GM12874 (cell line): Measurements from ENCODE around the gene PTPRD.

Experiments used
- TF ChIP-seq, protein P1 (sequence below): IDR thresholded peaks from 2 replicates; pipeline ENCODE4 v1.5.1; 2011; ENCODE audit warnings: low read depth, mild to moderate bottlenecking, control low read depth, low read length, moderate library complexity; ENCODE audit not compliant: insufficient read depth

PTPRD gene

DNA sequence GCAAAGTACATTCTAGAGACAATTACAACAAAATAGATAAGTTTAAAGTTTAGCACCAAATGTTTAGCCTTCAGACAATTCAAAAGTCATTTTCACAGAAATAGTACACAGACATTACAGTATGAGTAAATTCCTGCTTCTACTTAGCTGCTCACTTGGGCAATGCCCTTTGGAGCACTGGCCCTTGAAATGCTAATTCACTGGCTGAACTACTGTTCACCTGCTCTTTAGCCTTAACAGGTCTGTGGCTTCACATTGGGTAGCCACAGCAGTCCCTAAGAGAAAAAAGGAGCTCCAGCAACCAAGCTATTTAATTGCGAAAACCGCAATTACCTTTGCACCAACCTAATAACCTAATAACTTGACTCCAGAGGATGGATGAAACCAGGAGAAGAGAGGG is 1897.0 kb downstream of the PTPRD start:
- TF ChIP-seq, protein P1, sequence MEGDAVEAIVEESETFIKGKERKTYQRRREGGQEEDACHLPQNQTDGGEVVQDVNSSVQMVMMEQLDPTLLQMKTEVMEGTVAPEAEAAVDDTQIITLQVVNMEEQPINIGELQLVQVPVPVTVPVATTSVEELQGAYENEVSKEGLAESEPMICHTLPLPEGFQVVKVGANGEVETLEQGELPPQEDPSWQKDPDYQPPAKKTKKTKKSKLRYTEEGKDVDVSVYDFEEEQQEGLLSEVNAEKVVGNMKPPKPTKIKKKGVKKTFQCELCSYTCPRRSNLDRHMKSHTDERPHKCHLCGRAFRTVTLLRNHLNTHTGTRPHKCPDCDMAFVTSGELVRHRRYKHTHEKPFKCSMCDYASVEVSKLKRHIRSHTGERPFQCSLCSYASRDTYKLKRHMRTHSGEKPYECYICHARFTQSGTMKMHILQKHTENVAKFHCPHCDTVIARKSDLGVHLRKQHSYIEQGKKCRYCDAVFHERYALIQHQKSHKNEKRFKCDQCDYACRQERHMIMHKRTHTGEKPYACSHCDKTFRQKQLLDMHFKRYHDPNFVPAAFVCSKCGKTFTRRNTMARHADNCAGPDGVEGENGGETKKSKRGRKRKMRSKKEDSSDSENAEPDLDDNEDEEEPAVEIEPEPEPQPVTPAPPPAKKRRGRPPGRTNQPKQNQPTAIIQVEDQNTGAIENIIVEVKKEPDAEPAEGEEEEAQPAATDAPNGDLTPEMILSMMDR = no peak

- TF ChIP-seq, protein P1 = no peak
Measured at GRCh38 chr9:8713811-8714165, 1899.0 kb downstream of the PTPRD start.

DNA sequence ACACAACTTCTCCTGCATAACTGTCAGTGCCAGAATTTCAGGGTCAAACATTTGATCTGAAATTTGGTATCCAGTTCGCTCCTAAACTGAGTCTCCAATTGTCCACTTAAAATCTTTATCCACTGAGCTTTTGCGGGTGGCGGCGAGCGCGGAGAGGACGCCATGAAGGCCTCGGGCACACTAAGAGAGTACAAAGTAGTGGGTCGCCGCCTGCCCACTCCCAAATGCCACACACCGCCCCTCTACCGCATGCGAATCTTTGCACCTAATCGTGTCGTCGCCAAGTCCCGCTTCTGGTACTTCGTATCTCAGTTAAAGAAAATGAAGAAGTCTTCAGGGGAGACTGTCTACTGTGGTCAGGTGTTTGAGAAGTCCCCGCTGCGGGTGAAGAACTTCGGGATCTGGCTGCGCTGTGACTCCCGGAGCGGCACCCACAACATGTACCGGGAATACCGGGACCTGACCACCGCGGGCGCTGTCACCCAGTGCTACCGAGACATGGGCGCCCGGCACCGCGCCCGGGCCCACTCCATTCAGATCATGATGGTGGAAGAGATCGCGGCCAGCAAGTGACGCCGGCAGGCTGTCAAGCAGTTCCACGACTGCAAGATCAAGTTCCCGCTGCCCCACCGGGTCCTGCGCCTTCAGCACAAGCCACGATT is 1899.5 kb downstream of the PTPRD start:
- TF ChIP-seq, protein P1 = no peak

DNA sequence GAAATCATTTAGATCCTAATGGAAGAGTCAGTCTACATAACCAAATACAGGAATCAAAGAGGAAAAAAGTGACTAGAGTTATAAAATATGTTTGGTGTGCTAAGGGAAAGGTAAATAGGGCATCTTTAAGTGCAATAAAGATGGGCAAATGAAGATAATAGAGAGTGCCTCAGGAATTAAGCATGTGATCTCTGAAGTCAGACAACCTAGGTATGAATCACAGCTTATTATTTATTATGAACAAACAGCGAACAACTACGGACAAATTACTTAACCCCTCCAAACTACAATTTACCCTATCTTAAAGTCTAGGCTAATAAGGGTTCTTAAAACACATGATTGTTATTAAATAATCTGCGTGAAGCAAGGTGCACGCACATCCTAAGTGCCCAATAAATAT is 1903.1 kb downstream of the PTPRD start:
- TF ChIP-seq, protein P1 = no peak

DNA sequence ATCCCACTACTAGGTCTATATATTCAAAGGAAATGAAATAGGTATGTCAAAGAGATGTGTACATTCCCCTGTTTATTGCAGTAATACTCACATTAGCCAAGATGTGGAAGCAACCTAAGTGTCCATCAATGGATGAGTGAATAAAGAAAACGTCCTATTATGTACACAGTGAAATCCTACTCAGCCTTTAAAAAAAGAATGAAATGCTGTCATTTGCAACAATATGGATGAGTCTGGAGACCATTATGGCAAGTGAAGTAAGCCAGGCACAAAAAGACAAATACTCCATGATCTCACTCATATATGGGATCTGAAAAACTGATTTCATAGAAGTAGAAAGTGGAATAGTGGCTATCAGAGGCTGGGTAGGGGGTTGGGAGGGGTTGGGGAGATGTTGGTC is 1904.1 kb downstream of the PTPRD start:
- TF ChIP-seq, protein P1 = no peak

DNA sequence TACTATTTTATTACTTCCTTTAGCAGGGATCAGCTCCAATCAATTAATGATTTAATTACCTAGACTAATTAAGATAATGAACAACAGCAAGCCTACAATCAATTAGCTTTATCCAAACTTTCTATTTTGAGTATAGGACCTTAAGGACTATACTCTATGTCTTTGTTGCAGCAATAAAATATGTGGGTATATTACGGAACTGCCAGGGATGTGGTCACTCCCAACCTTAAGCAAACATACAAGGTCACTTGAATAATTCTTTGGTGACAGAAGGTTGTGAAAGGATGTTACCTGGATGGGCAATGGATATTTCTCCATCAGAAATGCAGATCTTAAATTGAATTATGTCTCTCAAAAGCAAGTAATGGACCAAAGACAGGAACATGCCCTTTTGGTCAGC is 1905.8 kb downstream of the PTPRD start:
- TF ChIP-seq, protein P1 = no peak

GRCh38 chr9:8706531-8706930 is 1906.3 kb downstream of the PTPRD start:
- TF ChIP-seq, protein P1 = no peak
